Mucosa of gallbladder (tissue), 1 donor: ENCODE measurements around the gene RBM12. TPM values are rescaled to one million over a fixed set of nuclear protein-coding genes. Genes with fewer than 3 reads are reported as not detected.
"Not testable (repeated sequence)": the region's sequence is repeated elsewhere in the genome, so short reads cannot be mapped to it uniquely, and the experiment has no call there.

Experiments used
- DNase-seq: peaks from one replicate; pipeline ENCODE4 v3.0.0-alpha.2; 2020; ENCODE audit warnings: low spot score
- total RNA-seq: library from RNA; stranded (reverse); gene quantifications from one replicate; pipeline ENCODE4 v1.2.1, GENCODE V29; 2021
- donor health status: DM: no; HTN: no; CAD: no.

Gene RBM12
- 68.5 TPM for total RNA-seq

DNA sequence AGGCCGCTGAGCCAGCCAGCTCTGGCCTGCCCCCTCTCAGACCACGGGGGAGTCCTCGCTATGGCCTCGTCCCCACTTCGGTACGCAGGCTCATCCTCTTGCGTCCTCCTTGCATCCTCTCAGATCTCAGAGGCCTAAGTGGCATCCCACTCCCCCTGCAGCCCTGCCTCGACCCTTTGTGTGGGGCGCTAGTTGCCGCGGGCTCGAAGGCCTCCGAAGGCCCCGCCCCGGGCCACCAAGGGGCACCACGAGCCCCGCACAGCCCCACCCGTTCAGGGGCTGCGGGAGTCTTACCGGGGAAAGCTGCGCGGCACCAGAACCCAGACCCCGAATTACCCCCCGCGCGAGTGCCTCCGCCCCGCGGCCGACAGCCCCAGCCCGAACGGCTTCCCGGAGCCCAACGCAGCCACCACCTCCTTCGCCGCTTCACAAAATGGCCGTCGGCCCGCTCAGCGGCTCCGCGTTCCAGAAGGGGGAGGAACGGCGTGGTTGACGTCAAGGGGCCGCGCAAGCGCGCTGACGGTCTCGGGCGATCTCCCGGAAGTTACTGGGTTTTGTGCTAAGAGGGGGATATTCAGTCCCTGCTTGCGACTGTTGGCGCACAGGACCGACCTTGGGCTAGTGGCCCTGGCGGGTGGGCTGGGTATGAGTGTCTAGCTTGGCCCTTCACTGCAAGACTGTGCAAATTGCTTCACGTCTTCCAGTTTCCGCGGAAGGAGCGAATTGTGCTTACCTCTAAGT lies at the start of gene RBM12, which contains the start of gene CPNE1:
RBM12 (minus strand) TSS at position 435 of the 741 bp plus-strand sequence. CDS start 9,578 bp downstream, outside the sequence.
CPNE1 (minus strand) TSS at position 435 of the 741 bp plus-strand sequence. CDS start 31,977 bp downstream, outside the sequence.
- peak; percentile 93 for DNase-seq

GRCh38 chr20:35714127-35714526 lies 49.4 kb upstream of the RBM12 start:
- DNase-seq = no peak

DNA sequence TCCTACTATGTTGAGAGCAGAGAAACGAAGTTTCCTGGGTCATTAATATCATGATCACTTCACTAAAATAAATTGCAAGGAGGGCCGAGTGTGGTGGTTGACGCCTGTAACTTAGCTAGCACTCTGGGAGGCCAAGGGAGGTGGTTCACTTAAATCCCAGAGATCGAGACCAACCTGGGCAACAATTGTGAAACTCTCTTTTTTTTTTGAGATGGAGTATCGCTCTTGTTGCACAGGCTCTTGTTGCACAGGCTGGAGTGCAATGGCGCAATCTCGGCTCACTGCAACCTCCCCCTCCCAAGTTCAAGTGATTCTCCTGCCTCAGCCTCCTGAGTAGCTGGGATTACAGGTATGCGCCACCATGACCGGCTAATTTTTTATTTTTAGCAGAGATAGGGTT lies 48.4 kb upstream of the RBM12 start:
- not testable (repeated sequence) for DNase-seq

DNA sequence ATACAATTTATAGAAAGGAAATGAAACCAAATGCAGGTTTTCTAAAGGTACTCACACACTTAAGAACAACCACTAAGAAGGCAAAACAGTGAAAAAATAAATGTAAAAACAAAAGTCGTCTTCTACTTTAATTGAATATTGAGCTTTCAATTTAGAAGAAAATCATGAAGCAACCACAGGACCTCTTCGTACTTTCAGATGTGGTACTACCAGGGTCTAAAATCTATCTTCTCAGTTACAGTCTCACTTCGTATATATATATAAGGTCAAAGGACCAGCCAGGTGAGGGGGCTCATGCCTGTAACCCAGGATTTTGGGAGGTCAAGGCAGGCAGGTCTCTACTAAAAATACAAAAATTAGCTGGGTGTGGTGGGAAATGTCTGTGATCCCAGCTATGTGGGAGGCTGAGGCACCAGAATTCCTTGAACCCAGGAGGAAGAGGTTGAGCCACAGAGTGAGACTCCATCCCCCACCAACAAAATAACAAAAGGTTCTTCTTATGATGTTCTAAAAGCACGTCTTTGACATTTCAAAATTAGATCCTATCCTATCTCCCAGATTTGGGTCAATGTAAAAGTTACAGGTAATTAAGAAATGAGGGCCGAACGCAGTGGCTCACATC lies 47.0 kb upstream of the RBM12 start:
- DNase-seq = no peak

- DNase-seq = no peak
Observed at GRCh38 chr20:35710884-35711587, 46.3 kb upstream of the RBM12 start.

GRCh38 chr20:35710039-35710438 lies 45.3 kb upstream of the RBM12 start:
- no peak for DNase-seq

GRCh38 chr20:35709259-35709658 lies 44.6 kb upstream of the RBM12 start:
- DNase-seq = no peak

DNA sequence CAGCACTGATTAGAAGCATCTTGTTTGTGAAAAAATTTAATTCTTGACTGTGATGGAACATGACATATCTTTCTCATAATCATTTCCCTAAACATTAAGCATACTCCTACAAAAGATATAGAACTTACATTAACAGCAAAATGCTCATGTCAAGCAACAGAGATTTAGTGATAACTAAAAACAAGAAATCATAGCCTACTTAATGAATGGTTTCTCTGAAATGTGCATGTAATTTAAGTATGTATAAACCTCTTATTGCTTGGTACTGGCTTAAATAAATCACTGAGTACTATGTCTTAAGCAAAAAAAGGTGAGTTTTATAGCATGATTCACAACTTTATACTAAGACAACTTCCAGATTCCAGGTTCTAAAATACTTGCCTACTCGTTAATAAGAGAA lies 43.8 kb upstream of the RBM12 start:
- no peak for DNase-seq

DNA sequence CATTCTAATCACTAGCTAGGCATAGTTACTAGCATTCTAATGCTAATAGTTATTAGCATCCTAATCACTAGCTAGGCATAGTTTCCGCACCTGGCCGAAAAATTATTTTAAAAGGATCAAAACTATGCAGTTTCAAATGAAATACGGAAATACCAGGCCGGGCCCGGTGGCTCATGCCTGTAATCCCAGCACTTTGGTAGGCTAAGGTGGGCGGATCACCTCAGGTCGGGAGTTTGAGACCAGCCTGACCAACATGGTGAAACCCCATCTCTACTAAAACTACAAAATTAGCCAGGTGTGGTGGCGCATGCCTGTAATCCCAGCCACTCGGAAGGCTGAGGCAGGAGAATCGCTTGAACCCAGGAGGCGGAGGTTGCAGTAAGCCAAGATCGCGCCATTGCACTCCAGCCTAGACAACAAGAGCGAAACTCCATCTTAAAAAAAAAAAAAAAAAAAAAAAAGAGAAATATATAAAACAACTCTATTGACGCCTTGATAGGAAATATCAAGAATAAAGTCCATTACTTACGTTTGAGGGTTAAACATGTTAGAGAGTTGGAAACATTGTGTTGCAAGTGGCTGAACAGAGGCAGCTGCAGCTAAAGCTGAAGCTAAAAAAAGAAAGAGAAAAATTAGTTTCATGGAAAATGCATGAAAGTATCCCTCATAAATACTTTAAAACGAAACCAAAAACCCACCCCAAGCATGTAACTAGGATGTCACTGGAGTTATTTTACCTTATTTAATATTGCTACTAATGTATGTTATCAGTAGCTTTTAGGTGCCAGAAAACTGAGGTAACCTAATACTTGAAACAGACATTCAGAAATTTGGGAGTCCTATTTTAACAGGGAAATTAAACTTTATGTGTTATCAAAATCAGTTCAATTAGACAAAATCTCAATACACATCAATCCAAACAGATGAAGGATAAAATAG lies 42.2 kb upstream of the RBM12 start:
- not testable (repeated sequence) for DNase-seq

DNA sequence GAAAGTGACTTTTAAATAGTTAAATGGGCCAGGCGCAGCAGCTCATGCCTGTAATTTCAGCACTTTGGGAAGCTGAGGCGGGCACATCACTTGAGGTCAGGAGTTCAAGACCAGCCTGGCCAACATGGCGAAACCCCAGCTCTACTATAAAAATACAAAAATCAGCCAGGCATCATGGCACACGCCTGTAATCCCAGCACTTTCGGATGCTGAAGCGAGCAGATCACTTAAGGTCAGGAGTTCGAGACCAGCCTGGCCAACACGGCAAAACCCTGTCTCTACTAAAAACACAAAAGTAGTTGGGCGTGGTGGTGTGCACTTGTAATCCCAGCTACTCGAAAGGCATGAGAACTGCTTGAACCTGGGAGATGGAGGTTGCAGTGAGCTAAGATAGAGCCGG lies 41.2 kb upstream of the RBM12 start:
- not testable (repeated sequence) for DNase-seq

DNA sequence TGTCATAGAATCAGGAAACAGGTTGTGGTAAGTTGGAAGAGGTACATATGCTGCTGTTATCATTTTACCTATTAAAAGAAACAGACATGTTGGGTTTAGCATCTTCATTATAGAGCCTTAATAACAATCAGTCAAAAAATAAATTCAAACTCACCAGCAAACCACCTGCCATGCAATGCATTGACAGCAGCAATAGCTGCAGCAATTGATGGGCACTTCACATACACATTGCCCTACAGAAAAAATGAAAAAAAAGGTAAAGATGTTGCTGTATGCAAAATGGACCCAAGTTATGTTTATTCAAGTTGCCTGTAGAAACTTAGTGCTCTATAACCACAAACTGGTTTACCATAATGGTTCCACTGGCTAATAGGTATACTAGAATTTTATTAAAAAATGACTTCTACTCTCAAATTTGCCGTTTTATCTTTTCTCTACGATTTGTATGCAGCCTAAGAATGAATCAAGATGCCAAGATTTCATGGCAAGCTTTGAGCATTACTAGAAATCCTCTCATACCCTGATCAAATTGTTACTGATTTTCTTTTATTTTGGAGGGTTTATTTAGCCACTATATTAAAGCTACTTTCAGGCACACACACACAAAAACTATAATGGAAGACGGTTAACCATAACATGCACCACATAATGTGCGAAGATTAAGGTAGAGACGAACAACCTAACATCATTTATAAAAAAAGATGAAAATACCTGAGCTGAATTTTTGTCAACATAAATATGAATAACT lies 40.0 kb upstream of the RBM12 start:
- no peak for DNase-seq

- no peak for DNase-seq
Observed at GRCh38 chr20:35702824-35703695, 38.4 kb upstream of the RBM12 start.

DNA sequence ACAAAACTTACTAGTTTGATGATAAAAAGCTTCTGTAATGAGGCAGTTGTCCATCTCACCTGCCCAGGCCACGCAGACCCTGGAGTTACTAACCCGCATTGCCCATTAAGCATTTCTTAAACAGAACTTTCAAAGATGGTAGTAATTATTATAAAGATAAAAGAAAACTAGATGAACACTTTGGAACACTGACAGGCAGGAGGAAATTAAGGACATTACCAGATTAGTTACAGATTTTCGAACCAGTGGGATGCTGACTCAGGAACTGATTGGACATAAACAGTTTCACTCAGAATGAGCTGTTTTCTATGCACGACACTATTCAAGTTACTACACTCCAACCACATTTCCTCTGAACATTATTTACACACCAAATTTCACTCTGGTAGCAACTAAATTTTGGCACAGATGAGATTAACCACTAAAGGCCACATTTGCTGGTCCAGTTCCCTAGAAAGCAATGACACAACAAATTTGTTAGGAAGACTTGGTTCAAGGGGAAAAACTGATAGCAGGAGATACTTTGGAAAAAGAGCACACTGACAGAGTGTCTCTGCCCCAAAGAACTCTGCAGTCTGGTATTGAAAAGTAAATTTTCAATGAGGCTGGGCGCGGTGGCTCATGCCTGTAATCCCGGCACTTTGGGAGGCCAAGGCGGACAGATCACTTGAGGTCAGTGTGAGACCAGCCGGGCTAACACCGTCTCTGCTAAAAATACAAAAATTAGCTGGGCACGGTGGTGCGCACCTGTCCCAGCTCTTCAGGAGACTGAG lies 37.5 kb upstream of the RBM12 start:
- no peak for DNase-seq

DNA sequence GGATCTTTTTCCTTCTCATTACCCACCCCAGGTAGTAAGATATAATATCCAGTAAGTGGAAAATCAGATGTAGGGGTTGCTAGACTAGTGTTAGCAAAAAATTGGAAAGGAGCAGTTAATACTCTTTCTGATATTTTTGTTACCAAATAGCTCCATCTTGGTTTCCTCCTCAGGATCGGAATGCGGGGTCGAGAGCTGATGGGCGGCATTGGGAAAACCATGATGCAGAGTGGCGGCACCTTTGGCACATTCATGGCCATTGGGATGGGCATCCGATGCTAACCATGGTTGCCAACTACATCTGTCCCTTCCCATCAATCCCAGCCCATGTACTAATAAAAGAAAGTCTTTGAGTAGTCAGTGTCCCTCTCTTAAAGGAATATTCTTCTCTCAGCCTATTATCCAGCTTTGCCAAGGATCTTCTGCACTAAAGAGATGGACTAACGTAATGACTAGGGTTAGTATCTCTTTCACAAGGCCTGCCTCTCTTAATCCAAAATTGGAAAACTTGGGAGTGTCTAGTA lies 36.0 kb upstream of the RBM12 start:
- no peak for DNase-seq

DNA sequence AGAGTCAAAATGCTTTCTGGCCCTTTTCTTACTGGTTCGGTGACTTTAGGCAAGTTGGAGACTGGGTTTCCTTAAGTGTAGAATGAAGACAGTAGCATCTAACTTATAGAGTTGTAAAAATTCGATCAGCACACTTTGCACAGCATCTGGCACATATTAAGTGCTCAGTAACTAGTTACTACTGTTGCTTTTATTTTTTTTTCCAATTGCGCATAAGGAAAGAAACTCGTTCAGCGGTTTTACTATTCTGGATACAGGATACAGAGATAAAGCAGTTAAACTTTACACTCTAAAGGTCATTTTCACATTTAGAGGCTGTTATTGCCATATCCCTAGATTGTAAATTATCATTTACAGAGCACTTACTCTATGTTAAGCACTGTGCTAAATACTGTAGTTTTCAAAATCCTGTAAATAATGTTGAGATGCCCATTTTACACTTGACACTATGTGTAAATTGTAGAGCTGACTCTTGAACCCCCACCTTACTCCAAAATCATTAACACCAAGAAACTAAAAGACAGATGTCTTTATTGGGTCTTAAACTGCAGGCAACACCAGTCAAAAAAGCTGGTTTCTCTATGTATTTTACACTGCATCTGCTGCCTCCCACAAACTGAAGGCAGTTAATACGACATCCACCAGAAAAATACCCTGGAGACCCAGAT lies 35.4 kb upstream of the RBM12 start:
- no peak for DNase-seq

DNA sequence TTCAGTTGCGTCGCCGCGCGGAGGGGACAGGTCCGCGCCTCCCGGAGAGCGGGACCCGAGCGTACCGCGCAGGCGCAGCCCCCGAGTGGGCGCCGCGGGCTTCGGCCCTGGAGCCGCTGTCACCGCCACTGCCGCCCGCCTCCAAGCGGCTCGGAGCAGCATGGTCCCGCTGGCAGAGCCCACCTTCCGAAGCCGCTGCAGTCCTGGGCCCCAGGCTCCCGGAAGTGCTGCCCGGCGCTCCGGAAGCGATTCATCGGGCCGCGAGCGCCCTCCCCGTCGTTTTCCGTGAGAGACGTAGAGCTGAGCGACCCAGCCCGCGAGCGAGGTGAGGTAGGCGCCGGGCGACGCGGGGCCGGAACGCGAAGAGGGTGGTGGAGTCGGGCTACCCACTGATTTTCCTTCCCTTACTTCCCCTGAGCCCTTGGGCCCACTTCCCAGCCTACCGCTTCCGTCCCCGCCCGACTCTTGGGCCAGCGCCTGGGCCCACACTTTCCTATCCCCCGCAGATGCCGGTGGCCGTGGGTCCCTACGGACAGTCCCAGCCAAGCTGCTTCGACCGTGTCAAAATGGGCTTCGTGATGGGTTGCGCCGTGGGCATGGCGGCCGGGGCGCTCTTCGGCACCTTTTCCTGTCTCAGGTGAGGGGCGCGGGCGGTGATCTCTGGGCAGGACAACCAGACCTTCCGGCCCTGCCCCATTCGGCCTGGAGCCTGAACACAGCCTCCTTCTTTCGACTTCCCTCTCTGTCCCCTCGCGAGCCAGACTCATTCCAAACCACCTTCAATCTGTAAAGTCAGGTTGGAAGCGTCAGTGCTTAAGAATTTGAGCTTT lies 34.6 kb upstream of the RBM12 start, which contains the start of the genes NFS1 and ROMO1:
NFS1 (minus strand) TSS at position 226 of the 830 bp plus-strand sequence; CDS start at position 162, 64 bp downstream.
ROMO1 (plus strand) TSS at position 279 of the 830 bp plus-strand sequence; CDS start at position 507, 228 bp downstream.
- peak; percentile 81 for DNase-seq
